ENCODE data around the gene OR52A5. TPM values are rescaled to one million over a fixed set of nuclear protein-coding genes. Genes with fewer than 3 reads are reported as not detected.

The OR52A5 gene
- total and polyA plus RNA-seq, 2 donors, result not detected

GRCh38 chr11:5092821-5093585 is 45.2 kb downstream of the OR52A5 start:
- H3K27me3 ChIP-seq (ENCODE audit: control insufficient read depth in 2 of 2, insufficient read depth in 1 of 2, low read length in 1 of 2), result no peaks in the 10 kb centered on the region
- no peaks in the 10 kb centered on the region for H3K4me1 ChIP-seq (ENCODE audit: control insufficient read depth in 2 of 2, insufficient read depth in 2 of 2, low read length in 2 of 2)
- H3K27ac ChIP-seq (ENCODE audit: low read depth in 1 of 2, low read length in 1 of 2), result no peak overlapping the region
- H3K36me3 ChIP-seq (ENCODE audit: control insufficient read depth in 2 of 2, insufficient read depth in 2 of 2, low read length in 1 of 2), result no peaks in the 10 kb centered on the region
- 91% methylated on average over 8 of the region's 8 CpGs for WGBS
- no peak overlapping the region for H3K4me3 ChIP-seq (ENCODE audit: low read length in 2 of 2)
- no peaks in the 10 kb centered on the region for H3K9me3 ChIP-seq (ENCODE audit: control insufficient read depth in 2 of 2, insufficient read depth in 1 of 2, low read length in 1 of 2)
- DNase-seq (ENCODE audit: low read depth in 6 of 9, low spot score in 9 of 9), result no peak

- no peaks in the 10 kb centered on the region for H3K9me3 ChIP-seq (ENCODE audit: control insufficient read depth in 2 of 2, insufficient read depth in 1 of 2, low read length in 1 of 2)
- no peaks in the 10 kb centered on the region for H3K4me1 ChIP-seq (ENCODE audit: control insufficient read depth in 2 of 2, insufficient read depth in 2 of 2, low read length in 2 of 2)
- H3K36me3 ChIP-seq (ENCODE audit: control insufficient read depth in 2 of 2, insufficient read depth in 2 of 2, low read length in 1 of 2), result no peaks in the 10 kb centered on the region
- 89% methylated on average over 1 of the region's 1 CpG for WGBS
- H3K27ac ChIP-seq (ENCODE audit: low read depth in 1 of 2, low read length in 1 of 2), result no peak overlapping the region
- H3K4me3 ChIP-seq (ENCODE audit: low read length in 2 of 2), result no peak overlapping the region
- no peaks in the 10 kb centered on the region for H3K27me3 ChIP-seq (ENCODE audit: control insufficient read depth in 2 of 2, insufficient read depth in 1 of 2, low read length in 1 of 2)
- no peak for DNase-seq (ENCODE audit: low read depth in 6 of 9, low spot score in 9 of 9)
These were observed 47.5 kb downstream of the OR52A5 start for GRCh38 chr11:5090668-5091067.

- no peak overlapping the region for H3K27ac ChIP-seq (ENCODE audit: low read depth in 1 of 2, low read length in 1 of 2)
- no peaks in the 10 kb centered on the region for H3K9me3 ChIP-seq (ENCODE audit: control insufficient read depth in 2 of 2, insufficient read depth in 1 of 2, low read length in 1 of 2)
- no peak for DNase-seq (ENCODE audit: low read depth in 6 of 9, low spot score in 9 of 9)
- no peaks in the 10 kb centered on the region for H3K4me1 ChIP-seq (ENCODE audit: control insufficient read depth in 2 of 2, insufficient read depth in 2 of 2, low read length in 2 of 2)
- no peaks in the 10 kb centered on the region for H3K36me3 ChIP-seq (ENCODE audit: control insufficient read depth in 2 of 2, insufficient read depth in 2 of 2, low read length in 1 of 2)
- no peak overlapping the region for H3K4me3 ChIP-seq (ENCODE audit: low read length in 2 of 2)
- H3K27me3 ChIP-seq (ENCODE audit: control insufficient read depth in 2 of 2, insufficient read depth in 1 of 2, low read length in 1 of 2), result no peaks in the 10 kb centered on the region
These were observed 49.6 kb downstream of the OR52A5 start for GRCh38 chr11:5088556-5088955.

- H3K4me3 ChIP-seq (ENCODE audit: low read length in 2 of 2), result no peak overlapping the region
- H3K27ac ChIP-seq (ENCODE audit: low read depth in 1 of 2, low read length in 1 of 2), result no peak overlapping the region
- H3K4me1 ChIP-seq (ENCODE audit: control insufficient read depth in 2 of 2, insufficient read depth in 2 of 2, low read length in 2 of 2), result no peaks in the 10 kb centered on the region
- no peaks in the 10 kb centered on the region for H3K9me3 ChIP-seq (ENCODE audit: control insufficient read depth in 2 of 2, insufficient read depth in 1 of 2, low read length in 1 of 2)
- DNase-seq (ENCODE audit: low read depth in 6 of 9, low spot score in 9 of 9), result no peak
- H3K36me3 ChIP-seq (ENCODE audit: control insufficient read depth in 2 of 2, insufficient read depth in 2 of 2, low read length in 1 of 2), result no peaks in the 10 kb centered on the region
- no peaks in the 10 kb centered on the region for H3K27me3 ChIP-seq (ENCODE audit: control insufficient read depth in 2 of 2, insufficient read depth in 1 of 2, low read length in 1 of 2)
These were observed 54.6 kb downstream of the OR52A5 start for GRCh38 chr11:5083602-5084001.

- Histone ChIP-seq H3K27me3 (ENCODE audit: control insufficient read depth in 2 of 2, insufficient read depth in 1 of 2, low read length in 1 of 2) (no peaks in the 10 kb centered on the region), H3K27ac (ENCODE audit: low read depth in 1 of 2, low read length in 1 of 2) (no peak overlapping the region), H3K4me3 (ENCODE audit: low read length in 2 of 2) (no peak overlapping the region), H3K9me3 (ENCODE audit: control insufficient read depth in 2 of 2, insufficient read depth in 1 of 2, low read length in 1 of 2) (no peaks in the 10 kb centered on the region), H3K4me1 (ENCODE audit: control insufficient read depth in 2 of 2, insufficient read depth in 2 of 2, low read length in 2 of 2) (no peaks in the 10 kb centered on the region), H3K36me3 (ENCODE audit: control insufficient read depth in 2 of 2, insufficient read depth in 2 of 2, low read length in 1 of 2) (no peaks in the 10 kb centered on the region)
- WGBS, result 88% methylated on average over 2 of the region's 2 CpGs
- no peak for DNase-seq (ENCODE audit: low read depth in 6 of 9, low spot score in 9 of 9)
These were observed 56.8 kb downstream of the OR52A5 start for GRCh38 chr11:5081405-5081804.

Other genes starting within 250 kb of the OR52A5 start
- gene OR51A7, start 234.6 kb downstream of the OR52A5 start, total RNA-seq, result not detected
- 0.05 TPM for gene OR51A7, start 234.6 kb downstream of the OR52A5 start, polyA plus RNA-seq
- not detected for gene OR51G2, start 219.0 kb downstream of the OR52A5 start, total RNA-seq
- gene OR51G2, start 219.0 kb downstream of the OR52A5 start, polyA plus RNA-seq, result 0.02 TPM
- not detected for gene OR51G1, start 214.0 kb downstream of the OR52A5 start, total RNA-seq
- 0.02 TPM for gene OR51G1, start 214.0 kb downstream of the OR52A5 start, polyA plus RNA-seq
- not detected for gene OR51A4, start 190.8 kb downstream of the OR52A5 start, total RNA-seq
- 0.02 TPM for gene OR51A4, start 190.8 kb downstream of the OR52A5 start, polyA plus RNA-seq
- gene OR51A2, start 182.6 kb downstream of the OR52A5 start, total RNA-seq, result not detected
- not detected for gene OR51A2, start 182.6 kb downstream of the OR52A5 start, polyA plus RNA-seq
- not detected for gene OR51L1, start 143.5 kb downstream of the OR52A5 start, total RNA-seq
- gene OR51L1, start 143.5 kb downstream of the OR52A5 start, polyA plus RNA-seq, result under 0.01 TPM
- not detected for gene OR52J3, start 91.8 kb downstream of the OR52A5 start, total RNA-seq
- not detected for gene OR52J3, start 91.8 kb downstream of the OR52A5 start, polyA plus RNA-seq
- gene OR52E2, start 78.7 kb downstream of the OR52A5 start, total RNA-seq, result not detected
- gene OR52E2, start 78.7 kb downstream of the OR52A5 start, polyA plus RNA-seq, result not detected
- gene OR52E1, start 68.8 kb downstream of the OR52A5 start, total RNA-seq, result not detected
- gene OR52E1, start 68.8 kb downstream of the OR52A5 start, polyA plus RNA-seq, result not detected
- not detected for gene OR52A1, start 16.4 kb upstream of the OR52A5 start, total RNA-seq
- not detected for gene OR52A1, start 16.4 kb upstream of the OR52A5 start, polyA plus RNA-seq
- not detected for gene OR51V1, start 62.3 kb upstream of the OR52A5 start, total RNA-seq
- gene OR51V1, start 62.3 kb upstream of the OR52A5 start, polyA plus RNA-seq, result not detected
- gene HBB, start 88.7 kb upstream of the OR52A5 start, total RNA-seq, result 341 TPM
- gene HBB, start 88.7 kb upstream of the OR52A5 start, polyA plus RNA-seq, result 22.3 TPM
- gene HBD, start 96.1 kb upstream of the OR52A5 start, total RNA-seq, result 1.1 TPM
- 1.3 TPM for gene HBD, start 96.1 kb upstream of the OR52A5 start, polyA plus RNA-seq
- 612 TPM for gene HBG1, start 111.5 kb upstream of the OR52A5 start, total RNA-seq
- 0.41 TPM for gene HBG1, start 111.5 kb upstream of the OR52A5 start, polyA plus RNA-seq
- gene HBG2, start 116.4 kb upstream of the OR52A5 start, total RNA-seq, result 5,270 TPM
- gene HBG2, start 116.4 kb upstream of the OR52A5 start, polyA plus RNA-seq, result 1.0 TPM
- 5.5 TPM for gene HBE1, start 131.6 kb upstream of the OR52A5 start, total RNA-seq
- 1.8 TPM for gene HBE1, start 131.6 kb upstream of the OR52A5 start, polyA plus RNA-seq
- gene OR51B4, start 163.6 kb upstream of the OR52A5 start, total RNA-seq, result not detected
- gene OR51B4, start 163.6 kb upstream of the OR52A5 start, polyA plus RNA-seq, result not detected
- not detected for gene OR51B2, start 185.9 kb upstream of the OR52A5 start, total RNA-seq
- gene OR51B2, start 185.9 kb upstream of the OR52A5 start, polyA plus RNA-seq, result 0.07 TPM
- 0.14 TPM for gene OR51B5, start 205.2 kb upstream of the OR52A5 start, total RNA-seq
- 0.21 TPM for gene OR51B5, start 205.2 kb upstream of the OR52A5 start, polyA plus RNA-seq
- gene OR51B6, start 213.2 kb upstream of the OR52A5 start, total RNA-seq, result not detected
- gene OR51B6, start 213.2 kb upstream of the OR52A5 start, polyA plus RNA-seq, result not detected
- not detected for gene OR51M1, start 245.5 kb upstream of the OR52A5 start, total RNA-seq
- gene OR51M1, start 245.5 kb upstream of the OR52A5 start, polyA plus RNA-seq, result 0.02 TPM

Measured in thymus (tissue), 11 donors.